Measurements from ENCODE around the gene USF2.

DNA sequence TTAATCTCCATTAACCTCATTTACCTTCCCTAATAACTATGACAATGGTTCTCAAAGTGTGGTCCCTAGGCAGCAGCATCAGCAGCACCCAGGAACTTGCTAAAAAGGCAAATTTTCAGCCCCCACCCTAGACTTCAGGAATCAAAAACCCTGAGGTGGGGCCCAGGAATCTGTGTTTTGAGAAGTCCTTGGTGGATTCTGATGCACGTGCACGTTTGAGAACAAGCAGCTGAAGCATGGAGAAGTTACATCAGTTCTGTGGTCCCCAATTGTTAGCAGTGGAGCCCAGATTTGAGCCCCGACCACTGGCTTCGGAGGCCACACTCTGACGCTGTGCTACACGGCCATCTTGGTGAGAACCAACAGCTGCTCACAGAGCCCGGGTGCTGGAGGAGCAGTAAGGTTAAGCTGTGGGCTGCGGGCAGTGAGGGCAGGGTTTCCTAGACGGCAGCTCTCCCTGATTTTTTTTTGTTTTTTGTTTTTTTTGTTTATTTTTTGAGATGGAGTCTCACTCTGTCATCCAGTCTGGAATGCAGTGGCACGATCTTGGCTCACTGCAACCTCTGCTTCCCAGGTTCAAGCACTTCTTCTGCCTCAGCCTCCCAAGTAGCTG lies 46.2 kb downstream of the USF2 start:
- TF ChIP-seq, protein P1, sequence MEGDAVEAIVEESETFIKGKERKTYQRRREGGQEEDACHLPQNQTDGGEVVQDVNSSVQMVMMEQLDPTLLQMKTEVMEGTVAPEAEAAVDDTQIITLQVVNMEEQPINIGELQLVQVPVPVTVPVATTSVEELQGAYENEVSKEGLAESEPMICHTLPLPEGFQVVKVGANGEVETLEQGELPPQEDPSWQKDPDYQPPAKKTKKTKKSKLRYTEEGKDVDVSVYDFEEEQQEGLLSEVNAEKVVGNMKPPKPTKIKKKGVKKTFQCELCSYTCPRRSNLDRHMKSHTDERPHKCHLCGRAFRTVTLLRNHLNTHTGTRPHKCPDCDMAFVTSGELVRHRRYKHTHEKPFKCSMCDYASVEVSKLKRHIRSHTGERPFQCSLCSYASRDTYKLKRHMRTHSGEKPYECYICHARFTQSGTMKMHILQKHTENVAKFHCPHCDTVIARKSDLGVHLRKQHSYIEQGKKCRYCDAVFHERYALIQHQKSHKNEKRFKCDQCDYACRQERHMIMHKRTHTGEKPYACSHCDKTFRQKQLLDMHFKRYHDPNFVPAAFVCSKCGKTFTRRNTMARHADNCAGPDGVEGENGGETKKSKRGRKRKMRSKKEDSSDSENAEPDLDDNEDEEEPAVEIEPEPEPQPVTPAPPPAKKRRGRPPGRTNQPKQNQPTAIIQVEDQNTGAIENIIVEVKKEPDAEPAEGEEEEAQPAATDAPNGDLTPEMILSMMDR (conservative IDR thresholded peaks at IDR 0.05 in 1 of 2, IDR thresholded peaks at IDR 0.05 in 1 of 2; ENCODE audit: low read depth in 1 of 2, low read length in 2 of 2), result no peak
- no peak for TF ChIP-seq EZH2 (IDR thresholded peaks at IDR 0.05; ENCODE audit: low read length, missing control alignments)
